Measurements from ENCODE around the gene AK1. TPM values are rescaled to one million over a fixed set of nuclear protein-coding genes. Genes with fewer than 3 reads are reported as not detected.
A peak's percentile ranks its signal among the peaks of the same experiment; 100 is the strongest.

AK1 gene
- total RNA-seq, 2 experiments from 2014 or later = 19.5 to 21.6 TPM

GRCh38 chr9:127890053-127890452, 12.6 kb upstream of the AK1 start:
- Histone ChIP-seq H3K4me2 (ENCODE audit: low read length) (no peak overlapping the region), H3K9me2 (ENCODE audit: insufficient read depth, low read length) (no peaks in the 10 kb centered on the region), H3K27ac (ENCODE audit: low read depth, low read length, poor library complexity, severe bottlenecking) (no peak overlapping the region), H3K79me2 (ENCODE audit: insufficient read depth, low read depth, low read length) (no peaks in the 10 kb centered on the region), H2AFZ (ENCODE audit: low read length) (no peak overlapping the region), H4K20me1 (ENCODE audit: insufficient read depth, low read length) (no peaks in the 10 kb centered on the region), H3K4me1 (ENCODE audit: insufficient read depth, low read length, poor library complexity, severe bottlenecking) (no peaks in the 10 kb centered on the region), H3K4me3 (ENCODE audit: low read depth, low read length, poor library complexity, severe bottlenecking) (no peak overlapping the region), H3K9me3 (ENCODE audit: low read length) (0 out of 2 replicates have a peak, but pooled peaks cover 20% of the 10 kb centered on the region), H3K36me3 (ENCODE audit: insufficient read depth, low read length) (peaks cover 83% of the 10 kb centered on the region)
- POLR2A ChIA-PET = interaction anchor here (1.5 kb wide), 1 partner anchor 25 kb away, joined by 8 read pairs; no protein-coding TSS in a partner anchor
- CTCF ChIA-PET (ENCODE audit: unreplicated experiment) = interaction anchor here (0.5 kb wide), 1 partner anchor 19 kb away, joined by 3 read pairs; no protein-coding TSS in a partner anchor
- no peak for DNase-seq (ENCODE audit: low spot score)
- intact Hi-C loops (cut with micrococcal nuclease; ENCODE audit: unreplicated experiment) = no loop called here
- no TSS peak for BruUV-seq (replicated peaks)
- no peak for TF ChIP-seq EZH2phosphoT487 (IDR thresholded peaks at IDR 0.05; ENCODE audit: borderline replicate concordance, low read depth, low read length)
- no peak for TF ChIP-seq CTCF (conservative IDR thresholded peaks at IDR 0.05; ENCODE audit: low read length)

- Histone ChIP-seq H2AFZ (ENCODE audit: low read length) (no peak overlapping the region), H3K36me3 (ENCODE audit: insufficient read depth, low read length) (peaks cover 69% of the 10 kb centered on the region), H3K9me3 (ENCODE audit: low read length) (0 out of 2 replicates have a peak, but pooled peaks cover 6% of the 10 kb centered on the region), H4K20me1 (ENCODE audit: insufficient read depth, low read length) (no peaks in the 10 kb centered on the region), H3K4me1 (ENCODE audit: insufficient read depth, low read length, poor library complexity, severe bottlenecking) (peaks cover 4% of the 10 kb centered on the region), H3K9me2 (ENCODE audit: insufficient read depth, low read length) (no peaks in the 10 kb centered on the region), H3K4me3 (ENCODE audit: low read depth, low read length, poor library complexity, severe bottlenecking) (no peak overlapping the region), H3K4me2 (ENCODE audit: low read length) (no peak overlapping the region), H3K79me2 (ENCODE audit: insufficient read depth, low read depth, low read length) (no peaks in the 10 kb centered on the region), H3K27ac (ENCODE audit: low read depth, low read length, poor library complexity, severe bottlenecking) (no peak overlapping the region)
- no TSS peak for BruUV-seq (replicated peaks)
- CTCF ChIA-PET (ENCODE audit: unreplicated experiment) = no interaction called here
- TF ChIP-seq CTCF (conservative IDR thresholded peaks at IDR 0.05; ENCODE audit: low read length) (no peak), EZH2phosphoT487 (IDR thresholded peaks at IDR 0.05; ENCODE audit: borderline replicate concordance, low read depth, low read length) (no peak)
- POLR2A ChIA-PET = interaction anchor here (0.6 kb wide), 2 partner anchors 9 to 18 kb away, joined by 4 to 6 read pairs; no protein-coding TSS in a partner anchor
- intact Hi-C loops (cut with micrococcal nuclease; ENCODE audit: unreplicated experiment) = no loop called here
- peak; percentile 29 for DNase-seq (ENCODE audit: low spot score)
Measured at GRCh38 chr9:127887792-127888191, 10.3 kb upstream of the AK1 start.

GRCh38 chr9:127886401-127886972, 9.0 kb upstream of the AK1 start:
- BruUV-seq (replicated peaks) = no TSS peak
- intact Hi-C loops (cut with micrococcal nuclease; ENCODE audit: unreplicated experiment) = no loop called here
- Histone ChIP-seq H4K20me1 (ENCODE audit: insufficient read depth, low read length) (no peaks in the 10 kb centered on the region), H3K4me1 (ENCODE audit: insufficient read depth, low read length, poor library complexity, severe bottlenecking) (peaks cover 10% of the 10 kb centered on the region), H3K9me3 (ENCODE audit: low read length) (no peaks in the 10 kb centered on the region), H3K4me2 (ENCODE audit: low read length) (no peak overlapping the region), H3K4me3 (ENCODE audit: low read depth, low read length, poor library complexity, severe bottlenecking) (no peak overlapping the region), H3K79me2 (ENCODE audit: insufficient read depth, low read depth, low read length) (no peaks in the 10 kb centered on the region), H3K36me3 (ENCODE audit: insufficient read depth, low read length) (peaks cover 59% of the 10 kb centered on the region), H3K27ac (ENCODE audit: low read depth, low read length, poor library complexity, severe bottlenecking) (no peak overlapping the region), H3K9me2 (ENCODE audit: insufficient read depth, low read length) (no peaks in the 10 kb centered on the region), H2AFZ (ENCODE audit: low read length) (no peak overlapping the region)
- POLR2A ChIA-PET = no interaction called here
- no peak for DNase-seq (ENCODE audit: low spot score)
- TF ChIP-seq CTCF (conservative IDR thresholded peaks at IDR 0.05; ENCODE audit: low read length) = no peak
- no peak for TF ChIP-seq EZH2phosphoT487 (IDR thresholded peaks at IDR 0.05; ENCODE audit: borderline replicate concordance, low read depth, low read length)
- CTCF ChIA-PET (ENCODE audit: unreplicated experiment) = no interaction called here

All from OCI-LY7 (cell line).